Panc1 (cell line): ENCODE data around the gene MDFI. TPM values are rescaled to one million over a fixed set of nuclear protein-coding genes. Genes with fewer than 3 reads are reported as not detected.

Experiments
- ATAC-seq: fragments of 200-7000 bp; cut with Tn5 transposase; 2 replicates; pipeline ENCODE4 v1.9.1; 2020; ENCODE audit warnings: mild to moderate bottlenecking, moderate library complexity
- BruUV-seq: library from RNA; stranded (reverse); fragments of 400-500 nt; replicated peaks from 2 replicates; lab custom pipeline; 2021; lab: Mats Ljungman, UMichigan
- CTCF ChIA-PET: fragments of 300-600 bp; sonication (Branson Sonifier 250); formaldehyde crosslinking; loops from one replicate; lab custom pipeline; 2022; ENCODE audit warnings: antibody characterized with exemption; lab: Charles Lee
- POLR2A ChIA-PET: fragments of 300-600 bp; sonication (Branson Sonifier 250); formaldehyde crosslinking; loops from one replicate; lab custom pipeline; 2022; ENCODE audit warnings: antibody characterized with exemption; lab: Charles Lee
- DNase-seq: peaks from one replicate; pipeline ENCODE4 v3.0.0-alpha.2; 2010; ENCODE audit warnings: low read depth, low spot score
- H3K27ac ChIP-seq: 2 replicates; pipeline ENCODE4 v1.5.1; 2011; ENCODE audit warnings: mild to moderate bottlenecking, low read length, inconsistent platforms
- H3K27me3 ChIP-seq: fragments of 200-500 bp; sonication (Bioruptor generic); 2 replicates; pipeline ENCODE4 v1.6.0; 2014; ENCODE audit warnings: low read length, inconsistent platforms; ENCODE audit not compliant: control insufficient read depth, insufficient read depth
- H3K36me3 ChIP-seq: fragments of 200-500 bp; sonication (Bioruptor generic); 2 replicates; pipeline ENCODE4 v1.5.1; 2014; ENCODE audit warnings: inconsistent platforms, mild to moderate bottlenecking, low read length, moderate library complexity; ENCODE audit not compliant: control insufficient read depth, insufficient read depth
- H3K4me1 ChIP-seq: 2 replicates; pipeline ENCODE4 v1.5.1; 2011; ENCODE audit warnings: inconsistent platforms, mild to moderate bottlenecking, low read length, moderate library complexity; ENCODE audit not compliant: control insufficient read depth, insufficient read depth
- H3K4me3 ChIP-seq, 2 experiments: 2 replicates each; pipeline ENCODE4 v1.5.1; 2011 to 2012; ENCODE audit warnings: low read depth in 2 of 2, low read length in 2 of 2, mild to moderate bottlenecking in 2 of 2, inconsistent platforms in 1 of 2, moderate library complexity in 1 of 2
- H3K9me3 ChIP-seq: fragments of 200-500 bp; sonication (Bioruptor generic); 2 replicates; pipeline ENCODE4 v1.5.1; 2014; ENCODE audit warnings: low read depth, mild to moderate bottlenecking, inconsistent platforms, low read length, moderate library complexity; ENCODE audit not compliant: control insufficient read depth, insufficient read depth
- POLR2AphosphoS5 ChIP-seq: IDR thresholded peaks from 2 replicates; pipeline ENCODE4 v1.6.1; 2012; ENCODE audit warnings: mild to moderate bottlenecking, low read depth, low read length, moderate library complexity
- SIN3A ChIP-seq: IDR thresholded peaks from 2 replicates; pipeline ENCODE4 v1.6.1; 2012; ENCODE audit warnings: low read depth, mild to moderate bottlenecking, low read length, moderate library complexity, borderline replicate concordance; ENCODE audit not compliant: insufficient read depth
- TCF7L2 ChIP-seq: IDR thresholded peaks from 2 replicates; pipeline ENCODE4 v1.6.1; 2011; ENCODE audit warnings: mild to moderate bottlenecking, low read depth, low read length, inconsistent platforms
- in situ Hi-C: cut with HindIII; loops from 2 replicates; pipeline ENCODE4 v1.10.0; 2016; ENCODE audit warnings: low sequenced_read_pairs, low pct_unique_long_range_greater_than_20kb
- intact Hi-C: fragments of 100-400 bp; cut with micrococcal nuclease; formaldehyde crosslinking; loops from one replicate; pipeline ENCODE4 v1.10.0; 2022; ENCODE audit not compliant: unreplicated experiment
- total RNA-seq: library from RNA; stranded (reverse); gene quantifications from one replicate; pipeline ENCODE4 v1.2.1, GENCODE V29; 2021; ENCODE audit not compliant: unreplicated experiment
- TF ChIP-seq, protein P1 (sequence below), 2 experiments: IDR thresholded peaks; 2 replicates each; pipeline ENCODE4 v1.6.1; 2011 to 2012; ENCODE audit warnings: low read depth in 2 of 2, control low read depth in 1 of 2, low read length in 1 of 2, mild to moderate bottlenecking in 1 of 2, moderate library complexity in 1 of 2; ENCODE audit not compliant: insufficient read depth in 1 of 2
- TF ChIP-seq, protein P2 (sequence below): fragments of 450-650 bp; IDR thresholded peaks from 2 replicates; pipeline ENCODE4 v1.5.1; 2017; ENCODE audit warnings: mild to moderate bottlenecking

The MDFI gene
- total RNA-seq, 1 experiment from 2014 or later: 0.54 TPM

DNA sequence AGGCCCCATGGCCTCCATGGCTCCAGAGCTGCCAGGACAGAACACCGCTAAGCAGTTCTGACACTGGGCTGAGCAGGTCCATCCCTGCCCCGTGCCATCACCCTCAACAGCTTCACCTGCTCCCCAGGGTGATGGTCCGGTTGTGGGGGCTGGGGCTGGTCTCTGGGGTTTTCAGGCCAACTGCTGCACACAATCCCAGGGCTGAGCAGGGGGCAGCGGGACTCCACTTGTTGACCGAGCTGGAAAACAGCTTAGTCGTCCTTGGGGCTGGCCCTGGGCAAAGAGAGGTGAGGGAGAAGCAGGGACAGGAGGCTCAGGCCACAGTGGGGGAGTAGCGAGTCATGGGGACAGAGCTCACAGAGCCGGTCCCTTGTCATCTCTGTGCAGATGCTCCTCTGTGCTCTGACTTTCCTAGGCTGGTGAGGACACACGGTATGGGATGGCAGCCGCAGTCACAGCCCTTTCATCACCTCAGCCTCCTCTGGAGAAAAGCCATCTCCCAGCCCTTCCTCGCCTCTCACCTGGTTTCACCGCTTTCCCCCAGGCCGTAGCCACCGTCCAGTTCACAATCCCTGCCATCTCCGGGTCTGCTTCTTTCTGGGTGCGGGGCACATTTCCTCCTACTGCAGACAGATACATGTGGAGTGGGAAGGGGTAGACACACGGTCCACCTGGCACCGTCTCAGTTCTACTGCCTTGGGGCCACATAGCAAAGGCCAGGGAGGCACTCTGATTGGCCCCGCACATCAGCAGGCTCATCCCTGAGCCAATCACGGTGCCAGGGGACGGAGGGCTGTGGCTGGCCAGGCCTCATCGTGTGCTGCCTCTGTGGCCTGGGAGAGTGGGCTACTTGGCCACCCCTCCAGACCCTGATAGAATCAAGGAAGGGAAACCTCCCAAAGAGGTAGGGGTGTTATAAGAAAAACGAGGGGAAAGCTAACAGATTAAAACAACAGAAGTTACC is 19.1 kb downstream of the MDFI start:
- TF ChIP-seq, protein P1, sequence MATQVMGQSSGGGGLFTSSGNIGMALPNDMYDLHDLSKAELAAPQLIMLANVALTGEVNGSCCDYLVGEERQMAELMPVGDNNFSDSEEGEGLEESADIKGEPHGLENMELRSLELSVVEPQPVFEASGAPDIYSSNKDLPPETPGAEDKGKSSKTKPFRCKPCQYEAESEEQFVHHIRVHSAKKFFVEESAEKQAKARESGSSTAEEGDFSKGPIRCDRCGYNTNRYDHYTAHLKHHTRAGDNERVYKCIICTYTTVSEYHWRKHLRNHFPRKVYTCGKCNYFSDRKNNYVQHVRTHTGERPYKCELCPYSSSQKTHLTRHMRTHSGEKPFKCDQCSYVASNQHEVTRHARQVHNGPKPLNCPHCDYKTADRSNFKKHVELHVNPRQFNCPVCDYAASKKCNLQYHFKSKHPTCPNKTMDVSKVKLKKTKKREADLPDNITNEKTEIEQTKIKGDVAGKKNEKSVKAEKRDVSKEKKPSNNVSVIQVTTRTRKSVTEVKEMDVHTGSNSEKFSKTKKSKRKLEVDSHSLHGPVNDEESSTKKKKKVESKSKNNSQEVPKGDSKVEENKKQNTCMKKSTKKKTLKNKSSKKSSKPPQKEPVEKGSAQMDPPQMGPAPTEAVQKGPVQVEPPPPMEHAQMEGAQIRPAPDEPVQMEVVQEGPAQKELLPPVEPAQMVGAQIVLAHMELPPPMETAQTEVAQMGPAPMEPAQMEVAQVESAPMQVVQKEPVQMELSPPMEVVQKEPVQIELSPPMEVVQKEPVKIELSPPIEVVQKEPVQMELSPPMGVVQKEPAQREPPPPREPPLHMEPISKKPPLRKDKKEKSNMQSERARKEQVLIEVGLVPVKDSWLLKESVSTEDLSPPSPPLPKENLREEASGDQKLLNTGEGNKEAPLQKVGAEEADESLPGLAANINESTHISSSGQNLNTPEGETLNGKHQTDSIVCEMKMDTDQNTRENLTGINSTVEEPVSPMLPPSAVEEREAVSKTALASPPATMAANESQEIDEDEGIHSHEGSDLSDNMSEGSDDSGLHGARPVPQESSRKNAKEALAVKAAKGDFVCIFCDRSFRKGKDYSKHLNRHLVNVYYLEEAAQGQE (IDR thresholded peaks at IDR 0.05; ENCODE audit: insufficient read depth in 1 of 2, low read depth in 2 of 2, low read length in 1 of 2): no peak
- TF ChIP-seq POLR2AphosphoS5 (no peak), TCF7L2 (no peak), SIN3A (no peak)
- TF ChIP-seq, protein P2, sequence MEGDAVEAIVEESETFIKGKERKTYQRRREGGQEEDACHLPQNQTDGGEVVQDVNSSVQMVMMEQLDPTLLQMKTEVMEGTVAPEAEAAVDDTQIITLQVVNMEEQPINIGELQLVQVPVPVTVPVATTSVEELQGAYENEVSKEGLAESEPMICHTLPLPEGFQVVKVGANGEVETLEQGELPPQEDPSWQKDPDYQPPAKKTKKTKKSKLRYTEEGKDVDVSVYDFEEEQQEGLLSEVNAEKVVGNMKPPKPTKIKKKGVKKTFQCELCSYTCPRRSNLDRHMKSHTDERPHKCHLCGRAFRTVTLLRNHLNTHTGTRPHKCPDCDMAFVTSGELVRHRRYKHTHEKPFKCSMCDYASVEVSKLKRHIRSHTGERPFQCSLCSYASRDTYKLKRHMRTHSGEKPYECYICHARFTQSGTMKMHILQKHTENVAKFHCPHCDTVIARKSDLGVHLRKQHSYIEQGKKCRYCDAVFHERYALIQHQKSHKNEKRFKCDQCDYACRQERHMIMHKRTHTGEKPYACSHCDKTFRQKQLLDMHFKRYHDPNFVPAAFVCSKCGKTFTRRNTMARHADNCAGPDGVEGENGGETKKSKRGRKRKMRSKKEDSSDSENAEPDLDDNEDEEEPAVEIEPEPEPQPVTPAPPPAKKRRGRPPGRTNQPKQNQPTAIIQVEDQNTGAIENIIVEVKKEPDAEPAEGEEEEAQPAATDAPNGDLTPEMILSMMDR: no peak
- CTCF ChIA-PET: no interaction called here
- BruUV-seq: no TSS peak
- Histone ChIP-seq H3K4me3 (no peak overlapping the region), H3K9me3 (no peaks in the 10 kb centered on the region), H3K4me1 (peaks cover 3% of the 10 kb centered on the region; the same call in 1 of the 2 replicates), H3K27ac (no peak overlapping the region), H3K27me3 (no peaks in the 10 kb centered on the region), H3K36me3 (no peaks in the 10 kb centered on the region)
- DNase-seq (no peak), ATAC-seq (no peak)
- POLR2A ChIA-PET: no interaction called here
- in situ Hi-C loops: no loop called here
- intact Hi-C loops: no loop called here

DNA sequence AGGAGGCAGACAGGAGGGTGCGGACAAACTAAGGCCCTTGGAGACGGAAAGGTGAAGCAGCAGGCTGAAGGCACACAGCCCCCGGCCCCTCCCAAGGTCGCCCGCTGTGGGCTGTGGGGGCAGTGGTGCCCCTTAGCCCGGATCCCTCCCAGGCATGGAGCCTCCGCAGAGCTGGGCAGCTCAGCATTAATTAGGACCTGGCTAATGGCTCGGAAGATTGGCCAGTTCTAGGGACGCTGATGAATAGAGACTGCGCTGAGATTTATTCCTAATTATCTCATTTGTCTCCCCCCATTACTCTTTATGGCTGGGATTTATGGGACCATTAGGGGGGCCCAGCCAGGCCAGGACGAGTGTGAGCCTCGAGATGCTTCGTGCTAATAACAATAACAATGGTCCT is 20.4 kb downstream of the MDFI start:
- ATAC-seq (no peak), DNase-seq (no peak)
- TF ChIP-seq, protein P1 (IDR thresholded peaks at IDR 0.05; ENCODE audit: insufficient read depth in 1 of 2, low read depth in 2 of 2, low read length in 1 of 2): no peak
- TF ChIP-seq POLR2AphosphoS5 (no peak), TCF7L2 (no peak), SIN3A (no peak)
- TF ChIP-seq, protein P2: no peak
- Histone ChIP-seq H3K27me3 (no peaks in the 10 kb centered on the region), H3K36me3 (no peaks in the 10 kb centered on the region), H3K4me3 (no peak overlapping the region), H3K9me3 (no peaks in the 10 kb centered on the region), H3K27ac (no peak overlapping the region), H3K4me1 (peaks cover 3% of the 10 kb centered on the region; the same call in 1 of the 2 replicates)
- ChIA-PET CTCF (no interaction called here), POLR2A (no interaction called here)
- in situ Hi-C loops: no loop called here
- no TSS peak for BruUV-seq
- intact Hi-C loops: no loop called here
